ENCODE data around the gene TUBA4A. TPM values are rescaled to one million over a fixed set of nuclear protein-coding genes. Genes with fewer than 3 reads are reported as not detected.
A peak's percentile ranks its signal among the peaks of the same experiment; 100 is the strongest.

Gene TUBA4A
- total RNA-seq, 1 donor from 2014 or later, result 84.3 TPM

DNA sequence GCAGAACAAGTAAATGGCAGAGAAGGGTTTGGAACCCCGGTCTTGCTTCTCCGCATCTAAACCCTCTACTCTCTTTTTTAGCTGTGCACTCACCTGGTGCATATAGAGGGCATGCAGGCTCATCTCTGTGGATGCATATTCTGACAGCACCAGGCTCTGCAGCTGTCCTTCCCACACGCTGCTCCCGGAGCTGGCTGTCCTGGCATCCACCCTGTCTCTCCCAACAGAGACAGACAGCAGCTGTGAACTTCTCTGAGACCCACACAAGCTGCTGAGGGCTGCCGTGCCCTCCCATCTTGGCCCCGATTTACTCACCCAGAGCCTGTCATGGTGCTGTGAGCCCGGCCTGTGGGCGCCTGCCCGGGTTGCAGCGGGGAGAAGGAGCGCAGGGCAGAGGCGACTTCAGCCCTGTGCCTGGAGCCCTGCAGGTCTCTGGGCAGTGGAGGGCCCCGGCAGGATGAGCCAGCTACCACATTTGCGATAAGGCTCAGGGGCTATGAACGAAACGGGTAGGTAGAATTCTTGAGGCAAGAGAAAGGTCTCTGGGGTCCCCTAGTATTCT, 31.7 kb downstream of the TUBA4A start:
- DNase-seq (no peak), ATAC-seq (ENCODE audit: poor library complexity) (no peak)
- intact Hi-C loops (cut with DNase I), result no loop called here

DNA sequence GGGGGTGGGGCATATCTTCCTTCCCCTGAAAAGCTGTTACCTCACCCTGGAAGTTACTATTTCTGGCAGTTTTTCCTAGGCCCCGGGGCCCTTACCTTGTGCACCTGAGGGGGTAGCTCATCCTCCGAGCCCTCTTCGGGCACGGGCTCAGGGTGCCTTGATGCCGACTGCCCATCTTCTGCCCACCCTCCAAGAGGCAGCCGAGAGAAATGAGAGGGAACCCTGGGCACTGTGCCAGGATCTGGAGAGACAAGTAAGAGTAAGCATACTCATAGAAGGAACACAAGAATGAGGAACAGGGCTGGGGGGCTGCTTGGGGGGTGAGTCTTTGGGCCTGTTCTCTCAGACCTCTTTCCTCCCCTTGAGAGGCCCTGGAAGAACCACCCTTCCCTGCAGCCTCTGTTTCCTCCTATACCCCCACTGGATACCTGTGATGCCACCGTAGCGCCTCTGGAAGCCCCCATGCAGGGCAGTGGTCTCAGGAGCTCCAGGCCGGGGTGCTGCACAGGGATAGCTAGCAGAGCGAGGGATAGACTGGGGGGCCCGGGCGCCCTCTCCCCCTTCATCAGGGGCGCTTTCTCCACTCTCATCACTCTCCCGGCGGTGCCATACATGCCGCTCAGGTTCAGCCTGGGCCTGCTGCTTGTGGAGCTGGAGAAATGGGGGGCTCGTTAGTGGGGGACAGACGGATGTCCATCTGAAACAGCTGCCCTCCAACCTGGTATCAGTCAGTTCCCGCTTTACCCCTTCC, 32.9 kb downstream of the TUBA4A start:
- ATAC-seq (ENCODE audit: poor library complexity), result no peak
- intact Hi-C loops (cut with DNase I), result no loop called here
- no peak for DNase-seq

DNA sequence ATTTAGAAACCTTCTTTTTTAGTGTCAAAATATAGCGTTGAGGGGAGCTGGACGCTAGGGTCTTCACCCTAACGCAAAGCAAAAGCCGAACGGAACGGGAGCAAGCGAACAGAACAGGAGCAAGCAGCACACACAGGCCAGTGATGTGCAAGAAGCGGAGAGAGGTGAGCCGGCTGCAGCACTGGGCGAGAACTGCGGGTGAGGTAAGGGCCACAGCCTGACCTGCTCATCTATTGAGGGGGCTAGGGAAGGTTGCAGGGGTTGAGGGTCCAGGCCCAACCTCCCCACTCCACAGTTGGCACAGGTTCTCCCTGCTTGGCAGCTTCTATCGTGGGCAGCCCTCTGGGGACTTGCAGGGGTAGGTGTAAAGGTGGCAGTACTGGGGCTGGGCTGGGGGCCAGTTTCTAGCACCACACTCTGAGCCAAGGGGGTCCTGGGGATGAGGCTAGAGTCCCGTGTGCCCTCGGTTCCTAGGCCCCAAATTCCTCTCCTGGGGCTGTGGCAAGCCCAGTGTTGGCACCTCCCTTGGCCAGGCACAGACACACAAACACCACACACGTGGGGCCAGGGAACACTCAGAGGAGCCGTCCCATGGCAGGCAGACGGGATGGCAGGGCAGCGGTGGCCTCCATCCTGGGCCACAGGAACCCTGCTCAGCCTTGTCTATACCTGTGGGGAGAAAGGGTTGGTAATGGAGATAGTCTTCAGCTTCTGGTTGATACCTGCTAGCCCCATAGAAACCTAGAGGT, 33.8 kb downstream of the TUBA4A start:
- ATAC-seq (ENCODE audit: poor library complexity) (no peak), DNase-seq (no peak)
- intact Hi-C loops (cut with DNase I), result loop anchor here (5.0 kb wide), 1 partner anchor 43 kb away; the partner anchor contains the start of genes CNPPD1 and RETREG2

DNA sequence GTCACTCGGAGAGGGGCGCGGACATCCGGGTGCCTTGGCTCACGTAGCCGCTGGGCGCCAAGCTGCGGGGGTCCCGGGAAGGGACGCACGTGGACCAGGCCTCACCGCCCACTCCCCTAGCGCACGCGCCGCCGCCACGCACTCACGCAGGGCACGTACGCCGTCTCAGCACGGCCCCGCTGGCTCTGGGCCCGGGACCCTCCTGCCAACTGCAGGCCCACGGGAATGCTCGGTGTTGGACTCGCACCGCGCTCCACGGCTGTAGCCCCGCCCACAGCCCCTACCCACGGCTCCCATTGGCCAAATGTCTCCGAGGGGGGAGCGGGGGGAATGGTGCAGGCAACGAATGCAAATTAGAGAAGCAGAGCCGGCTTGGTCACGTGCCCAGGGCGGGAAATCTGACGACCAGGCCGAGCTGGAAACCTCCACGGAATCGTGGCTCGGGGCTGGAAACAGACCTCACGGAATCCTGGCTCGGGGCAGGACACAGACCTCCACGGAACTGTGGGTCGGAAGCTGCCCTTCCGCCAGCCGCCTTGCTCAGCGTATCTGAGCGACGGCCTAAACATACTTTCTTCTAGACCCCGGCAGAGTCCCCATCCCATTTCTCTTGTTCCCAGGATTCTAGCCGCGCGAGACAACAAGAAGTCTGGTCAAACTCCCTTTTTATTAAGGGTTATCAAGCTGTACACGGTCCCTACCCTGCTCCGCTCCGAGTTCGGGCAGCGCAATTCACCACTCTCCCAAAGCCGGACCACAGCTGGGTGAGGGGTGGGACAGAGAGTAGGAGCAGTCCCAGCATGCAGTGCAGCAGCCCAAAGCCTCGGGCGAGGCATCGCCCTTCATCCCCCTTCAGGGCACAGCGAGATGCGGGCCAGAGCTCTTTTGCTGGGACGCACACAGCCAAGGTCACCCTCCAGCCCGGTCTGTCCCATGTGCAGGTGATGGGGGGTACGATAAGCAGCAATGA, 34.7 kb downstream of the TUBA4A start, which contains the start of gene ABCB6:
Gene ABCB6, minus strand, starts transcription at position 227 of the 970 bp plus-strand sequence. CDS start 285 bp downstream, outside the sequence.
- DNase-seq, result peak; percentile 99
- peak; percentile 93 for ATAC-seq (ENCODE audit: poor library complexity)
- intact Hi-C loops (cut with DNase I), result loop anchor here (5.0 kb wide), 1 partner anchor 42 kb away; the partner anchor contains the start of genes CNPPD1 and RETREG2

DNA sequence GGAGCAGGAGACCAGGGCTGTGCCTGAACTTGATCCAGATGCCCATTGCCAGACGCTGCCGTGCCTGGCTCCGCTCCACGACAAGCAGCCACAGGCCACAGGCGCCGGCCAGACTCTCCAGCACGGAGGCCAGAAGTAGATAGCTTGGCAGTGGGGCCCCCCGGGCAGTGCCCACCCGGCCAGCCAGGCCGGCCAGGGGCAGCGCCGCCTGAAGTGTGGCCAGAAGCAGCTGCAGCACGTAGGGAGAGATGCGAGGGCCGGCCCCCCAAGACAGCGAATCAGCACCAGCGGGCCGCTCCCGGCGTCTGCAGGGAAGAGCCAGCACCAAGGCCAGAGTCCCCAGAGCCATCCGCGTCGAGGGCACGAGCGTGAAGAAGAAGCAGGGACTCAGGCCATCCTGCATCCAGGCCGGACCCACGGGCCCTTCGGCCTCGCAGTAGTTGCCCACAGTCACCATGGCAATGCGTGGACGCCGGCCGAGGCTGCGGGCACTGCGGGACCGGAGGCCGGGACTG, 35.4 kb downstream of the TUBA4A start:
- ATAC-seq (ENCODE audit: poor library complexity) (peak; percentile 62), DNase-seq (peak; percentile 78)
- intact Hi-C loops (cut with DNase I), result loop anchor here (5.0 kb wide), 1 partner anchor 41 kb away; the partner anchor contains the start of genes CNPPD1 and RETREG2

DNA sequence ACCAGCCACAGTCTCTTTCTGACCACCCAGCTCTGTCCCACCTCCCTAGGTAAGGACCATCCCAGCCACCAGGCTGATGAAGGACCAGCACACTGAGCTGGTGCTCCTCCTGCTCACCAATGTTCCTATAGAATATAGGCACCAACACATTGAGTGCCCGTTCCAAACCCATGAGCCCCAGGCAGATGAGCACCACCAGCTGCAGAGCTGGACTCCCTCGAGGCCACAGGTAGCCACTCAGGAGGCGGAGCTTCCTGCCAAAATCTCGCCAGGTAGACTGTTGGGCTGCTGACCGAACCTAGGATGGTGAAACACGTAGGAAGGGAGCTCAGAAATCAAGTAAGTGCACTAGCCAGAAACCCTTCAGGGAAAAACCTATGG, 37.2 kb downstream of the TUBA4A start:
- DNase-seq (no peak), ATAC-seq (ENCODE audit: poor library complexity) (no peak)
- intact Hi-C loops (cut with DNase I), result loop anchor here (5.0 kb wide), 1 partner anchor 39 kb away; the partner anchor contains the start of genes CNPPD1 and RETREG2

DNA sequence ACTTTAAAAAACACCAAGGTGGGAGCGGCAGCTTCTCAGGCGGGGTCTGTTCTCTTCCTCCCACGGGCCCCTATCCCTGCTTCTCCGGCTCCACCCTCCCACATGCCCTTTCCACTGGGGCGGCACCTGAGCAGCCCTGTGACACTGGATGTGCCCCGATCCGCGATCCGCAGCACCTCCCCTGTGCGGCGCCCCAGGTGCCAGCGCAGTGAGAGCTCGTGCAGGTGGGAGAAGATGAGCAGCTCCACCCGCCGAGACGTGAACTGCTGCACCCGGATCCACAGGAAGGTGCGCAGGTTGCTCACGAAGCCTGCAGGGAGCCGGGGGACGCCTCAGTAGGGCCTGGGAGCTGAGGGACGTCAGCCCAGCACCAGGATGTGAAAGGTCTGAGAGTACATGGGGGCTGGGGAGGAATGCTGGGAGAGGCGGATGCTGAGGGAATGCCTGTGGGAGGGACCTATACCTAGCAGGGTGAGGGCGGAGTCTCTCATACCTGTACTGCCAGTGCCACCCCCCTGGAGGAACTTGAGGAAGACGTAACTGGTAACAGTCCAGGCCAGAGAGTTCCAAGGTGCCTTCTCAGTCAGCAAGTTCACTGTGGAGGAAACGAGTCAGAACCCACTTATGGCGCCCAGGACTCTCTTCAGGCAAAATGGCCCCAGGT, 37.7 kb downstream of the TUBA4A start:
- intact Hi-C loops (cut with DNase I), result loop anchor here (5.0 kb wide), 1 partner anchor 39 kb away; the partner anchor contains the start of genes CNPPD1 and RETREG2
- DNase-seq (no peak), ATAC-seq (ENCODE audit: poor library complexity) (no peak)

DNA sequence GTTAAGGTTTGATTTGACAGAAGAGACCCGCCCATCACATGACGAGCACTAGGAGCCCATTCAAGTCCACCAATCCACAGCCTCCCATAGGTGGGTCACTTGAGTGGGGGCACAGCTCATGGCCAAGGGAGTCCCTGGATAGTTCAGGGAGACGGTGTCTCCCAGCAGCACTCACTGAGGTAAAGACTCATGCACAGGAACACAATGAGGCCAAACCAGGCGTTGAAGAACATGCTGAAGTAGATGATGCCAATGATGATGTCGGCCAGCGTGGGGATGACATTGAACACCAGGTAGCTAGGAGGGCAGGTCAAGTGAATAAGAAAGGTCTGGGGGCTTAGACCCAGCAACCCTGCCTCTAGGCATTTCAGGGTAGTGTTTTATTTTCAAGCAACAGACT, 38.9 kb downstream of the TUBA4A start:
- DNase-seq (no peak), ATAC-seq (ENCODE audit: poor library complexity) (no peak)
- intact Hi-C loops (cut with DNase I), result loop anchor here (5.0 kb wide), 1 partner anchor 37 kb away; the partner anchor contains the start of genes CNPPD1 and RETREG2

DNA sequence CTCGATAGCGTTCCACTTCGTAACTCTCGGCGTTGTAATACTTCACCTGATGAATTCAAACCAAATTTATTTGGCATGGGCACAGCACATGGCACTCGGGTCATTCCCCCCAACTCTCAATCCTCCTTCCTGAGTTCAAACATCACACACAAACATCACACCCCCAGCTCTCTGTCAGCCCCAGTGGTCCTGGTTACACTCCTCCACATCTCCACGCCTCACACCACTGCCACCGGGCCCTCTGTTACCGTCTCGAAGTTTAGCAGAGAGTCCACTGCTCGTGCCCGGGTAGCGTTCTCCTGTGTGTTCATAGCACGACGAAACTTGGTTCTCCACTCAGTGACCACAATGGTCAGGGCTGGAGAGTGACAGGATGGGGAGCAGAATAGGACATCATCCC, 39.6 kb downstream of the TUBA4A start:
- DNase-seq, result no peak
- intact Hi-C loops (cut with DNase I), result no loop called here
- ATAC-seq (ENCODE audit: poor library complexity), result no peak

DNA sequence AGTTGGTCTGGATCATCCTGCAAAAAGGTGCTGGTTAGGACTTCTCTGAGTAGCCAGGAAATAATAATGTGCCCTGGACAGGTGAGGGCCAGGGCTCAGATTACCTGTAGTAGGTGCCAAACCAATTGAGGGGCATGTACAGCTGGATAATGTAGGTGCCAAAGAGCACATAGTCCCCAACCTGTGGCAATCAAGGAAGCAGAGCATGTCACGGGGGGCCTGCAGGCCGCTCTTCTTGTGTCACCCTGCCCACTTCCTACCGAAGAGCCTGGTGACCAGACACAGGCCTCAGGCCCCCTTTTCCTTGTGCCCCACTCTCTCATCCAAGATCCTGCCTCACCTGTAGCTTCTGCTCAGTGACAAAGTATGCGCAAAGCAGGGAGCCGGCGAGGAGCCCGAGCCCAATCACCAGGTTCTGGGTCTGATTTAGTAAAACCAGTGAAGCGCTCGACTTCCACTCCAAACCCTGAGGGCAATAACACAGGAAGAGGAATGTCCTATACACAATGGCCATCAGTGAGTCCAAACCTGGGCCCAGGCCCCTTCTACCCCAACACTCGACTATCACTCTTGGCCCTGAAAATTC, 40.1 kb downstream of the TUBA4A start:
- ATAC-seq (ENCODE audit: poor library complexity) (no peak), DNase-seq (no peak)
- intact Hi-C loops (cut with DNase I), result no loop called here

DNA sequence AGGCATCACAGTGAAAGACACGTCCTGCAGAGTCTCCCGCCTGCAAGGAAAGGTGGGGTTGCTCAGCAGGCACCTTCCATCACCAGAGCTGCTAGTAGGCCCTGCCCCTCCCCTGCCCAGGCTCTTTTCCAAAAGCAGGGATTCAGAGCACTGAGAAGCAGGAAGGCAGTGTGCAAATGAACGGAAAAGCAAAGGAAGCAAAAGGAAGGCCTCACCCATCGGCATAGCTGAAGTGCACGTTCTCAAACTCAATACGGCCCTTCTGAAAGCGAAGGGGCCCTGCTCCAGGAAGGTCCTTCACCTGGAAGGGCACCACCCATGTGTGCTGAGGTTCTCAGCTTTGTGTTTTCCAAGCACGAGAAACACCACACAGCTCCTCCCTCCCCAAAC, 40.7 kb downstream of the TUBA4A start:
- ATAC-seq (ENCODE audit: poor library complexity), result no peak
- intact Hi-C loops (cut with DNase I), result no loop called here
- no peak for DNase-seq

DNA sequence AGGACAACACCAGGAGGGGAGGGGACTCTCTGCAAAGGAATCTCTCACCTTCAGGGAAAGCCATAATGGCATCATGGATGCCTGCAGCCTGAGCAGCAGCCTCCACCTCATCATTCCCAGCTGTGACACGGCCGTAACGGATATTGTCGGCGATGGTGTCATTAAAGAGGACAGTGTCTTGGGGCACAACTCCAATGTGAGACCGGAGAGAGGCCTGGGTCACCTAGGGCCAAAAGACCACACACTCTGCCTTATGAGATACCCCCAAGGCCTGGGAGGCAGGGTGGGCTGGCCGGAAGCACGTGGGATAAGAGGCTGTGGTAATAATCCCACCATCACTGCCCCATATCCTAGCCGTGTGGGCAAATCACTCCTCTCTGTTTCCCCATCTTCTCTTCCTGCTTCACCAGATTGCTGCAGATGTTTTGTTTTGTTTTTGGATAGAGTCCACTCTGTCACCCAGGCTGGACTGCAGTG, 42.8 kb downstream of the TUBA4A start:
- no peak for ATAC-seq (ENCODE audit: poor library complexity)
- no peak for DNase-seq
- intact Hi-C loops (cut with DNase I), result no loop called here

DNA sequence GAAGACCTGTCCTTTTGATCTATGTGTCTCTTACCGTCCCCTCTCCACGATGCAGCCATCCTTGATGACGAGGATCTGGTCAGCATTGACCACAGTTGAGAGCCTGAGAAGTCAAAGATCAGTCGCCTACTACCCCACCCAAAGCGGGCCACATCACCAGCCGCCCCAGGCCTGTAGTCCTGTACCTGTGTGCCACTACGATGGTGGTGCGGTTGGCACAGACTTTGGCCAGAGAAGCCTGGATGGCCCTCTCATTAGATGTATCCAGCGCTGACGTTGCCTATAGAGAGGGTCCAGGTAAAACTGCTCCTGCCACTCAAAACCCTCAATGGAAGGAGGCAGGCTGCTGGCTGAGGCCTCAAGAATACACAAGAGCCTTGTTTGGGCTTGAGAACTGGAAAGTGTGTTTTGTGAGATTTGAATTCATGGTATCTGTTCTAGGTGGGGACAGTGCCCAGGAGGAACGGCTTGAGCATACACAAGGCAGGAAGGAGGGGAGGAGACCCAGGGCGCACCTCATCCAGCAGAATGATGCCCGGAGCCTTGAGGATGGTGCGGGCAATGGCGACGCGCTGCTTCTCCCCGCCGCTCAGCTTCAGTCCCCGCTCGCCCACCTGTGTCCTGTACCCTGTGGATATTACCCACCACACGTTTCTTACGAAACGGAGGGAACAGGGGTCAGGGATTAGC, 43.4 kb downstream of the TUBA4A start:
- ATAC-seq (ENCODE audit: poor library complexity) (no peak), DNase-seq (no peak)
- intact Hi-C loops (cut with DNase I), result no loop called here

DNA sequence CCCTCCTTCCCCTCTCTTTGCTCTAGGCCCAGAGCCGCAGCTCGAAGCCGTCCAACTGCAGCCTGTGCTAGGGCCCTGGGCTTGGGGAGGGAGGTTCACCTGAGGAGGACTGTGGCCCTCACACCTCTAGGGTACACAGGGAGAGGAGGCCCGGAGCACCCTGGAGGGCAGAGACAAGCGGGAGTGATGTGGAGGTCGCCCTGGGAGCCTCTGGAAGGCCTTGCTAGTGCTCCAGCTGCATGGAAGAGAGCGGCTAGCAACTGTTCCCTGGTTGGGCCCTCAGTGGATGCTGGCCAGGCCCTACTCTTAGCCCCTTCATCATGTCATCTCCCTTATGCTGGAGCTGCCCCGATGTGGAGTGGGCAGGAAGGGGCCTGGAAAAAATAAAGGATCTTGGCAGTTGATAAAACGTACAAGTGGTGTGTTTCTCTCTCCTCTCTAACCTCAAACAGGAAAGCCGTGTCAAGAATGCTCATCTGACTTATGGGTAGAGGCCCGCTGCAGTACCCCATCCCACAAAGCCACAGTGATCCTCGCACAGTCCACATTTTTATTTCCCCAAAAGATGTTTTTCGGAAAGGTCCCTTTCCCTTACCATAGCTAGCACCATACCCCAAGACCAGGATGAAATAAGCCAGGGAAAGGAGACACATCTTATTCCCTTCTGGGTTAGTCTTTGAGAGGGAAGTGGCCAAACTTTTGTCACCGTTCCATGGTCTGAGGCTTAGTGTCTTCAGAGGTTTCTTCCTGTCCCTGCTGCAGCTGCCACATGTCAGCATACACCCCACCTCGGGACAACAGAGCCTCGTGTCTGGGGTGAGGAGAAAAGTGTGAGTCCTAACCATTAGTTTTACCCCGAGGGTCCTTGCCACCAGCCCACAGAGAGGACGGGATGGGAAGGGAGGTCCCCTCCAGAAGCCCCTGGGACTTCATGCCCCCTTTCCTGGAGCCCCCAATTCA, 44.2 kb downstream of the TUBA4A start:
- ATAC-seq (ENCODE audit: poor library complexity) (no peak), DNase-seq (no peak)
- intact Hi-C loops (cut with DNase I), result no loop called here

Data from Right ventricle myocardium superior (tissue), 1 donor.